Neural crest cell (in vitro differentiated cells): Measurements from ENCODE around the gene TARS3. TPM values are rescaled to one million over a fixed set of nuclear protein-coding genes. Genes with fewer than 3 reads are reported as not detected.
A peak's percentile ranks its signal among the peaks of the same experiment; 100 is the strongest.

ENCODE experiments used
- DNase-seq: peaks from one replicate; pipeline ENCODE4 v3.0.0; 2021; ENCODE audit warnings: low read depth, mixed read lengths, low spot score
- H3K27ac Mint-ChIP-seq: one replicate; pipeline ENCODE4 v1.8.0; 2021; ENCODE audit warnings: mild to moderate bottlenecking, mixed read lengths; ENCODE audit not compliant: unreplicated experiment
- H3K27me3 Mint-ChIP-seq: 2 replicates; pipeline ENCODE4 v1.8.0; 2021; ENCODE audit warnings: low read depth, mild to moderate bottlenecking, mixed read lengths
- H3K36me3 Mint-ChIP-seq: 2 replicates; pipeline ENCODE4 v1.8.0; 2021; ENCODE audit warnings: low read depth, mild to moderate bottlenecking, mixed read lengths
- H3K4me1 Mint-ChIP-seq: 2 replicates; pipeline ENCODE4 v1.8.0; 2021; ENCODE audit warnings: mixed read lengths
- H3K4me3 Mint-ChIP-seq: one replicate; pipeline ENCODE4 v1.8.0; 2021; ENCODE audit warnings: mild to moderate bottlenecking, mixed read lengths
- H3K9me3 Mint-ChIP-seq: 2 replicates; pipeline ENCODE4 v1.8.0; 2021; ENCODE audit warnings: mixed read lengths
- total RNA-seq: library from RNA; stranded (reverse); gene quantifications from 2 replicates; pipeline ENCODE4 v1.2.1, GENCODE V29; 2021
- TF ChIP-seq, protein P1 (sequence below): fragments of 200-600 bp; sonication (generic); conservative IDR thresholded peaks from 2 replicates; pipeline ENCODE4 v1.5.0; 2021; ENCODE audit warnings: antibody characterized with exemption, mild to moderate bottlenecking

Gene TARS3
- total RNA-seq, 1 donor from 2014 or later, result 18.1 TPM

DNA sequence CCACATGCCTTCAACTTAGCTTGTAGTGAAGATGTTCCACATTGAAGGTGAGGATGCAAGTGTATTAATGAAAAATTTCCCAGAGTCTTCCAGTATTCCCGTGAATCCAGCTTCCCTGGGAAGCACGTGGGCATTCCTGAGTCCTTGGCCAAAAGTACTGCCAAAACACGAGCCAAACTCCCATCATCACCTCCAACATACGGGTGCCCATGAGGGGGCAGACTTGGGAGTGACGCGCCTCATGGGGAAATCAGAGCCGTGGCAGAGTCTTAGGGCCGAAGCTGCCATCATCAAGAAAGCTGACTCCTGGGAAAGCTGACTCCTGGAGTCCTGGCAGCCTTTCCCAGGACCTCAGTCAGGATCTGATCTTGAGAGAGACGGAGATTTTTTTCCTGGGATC is 52.0 kb downstream of the TARS3 start:
- no peak for DNase-seq
- Mint-ChIP-seq H3K4me1 (peaks cover 6% of the 10 kb centered on the region), H3K4me3 (no peak overlapping the region), H3K9me3 (no peaks in the 10 kb centered on the region), H3K27me3 (no peaks in the 10 kb centered on the region), H3K36me3 (peaks cover 30% of the 10 kb centered on the region), H3K27ac (no peak overlapping the region)
- TF ChIP-seq, protein P1, sequence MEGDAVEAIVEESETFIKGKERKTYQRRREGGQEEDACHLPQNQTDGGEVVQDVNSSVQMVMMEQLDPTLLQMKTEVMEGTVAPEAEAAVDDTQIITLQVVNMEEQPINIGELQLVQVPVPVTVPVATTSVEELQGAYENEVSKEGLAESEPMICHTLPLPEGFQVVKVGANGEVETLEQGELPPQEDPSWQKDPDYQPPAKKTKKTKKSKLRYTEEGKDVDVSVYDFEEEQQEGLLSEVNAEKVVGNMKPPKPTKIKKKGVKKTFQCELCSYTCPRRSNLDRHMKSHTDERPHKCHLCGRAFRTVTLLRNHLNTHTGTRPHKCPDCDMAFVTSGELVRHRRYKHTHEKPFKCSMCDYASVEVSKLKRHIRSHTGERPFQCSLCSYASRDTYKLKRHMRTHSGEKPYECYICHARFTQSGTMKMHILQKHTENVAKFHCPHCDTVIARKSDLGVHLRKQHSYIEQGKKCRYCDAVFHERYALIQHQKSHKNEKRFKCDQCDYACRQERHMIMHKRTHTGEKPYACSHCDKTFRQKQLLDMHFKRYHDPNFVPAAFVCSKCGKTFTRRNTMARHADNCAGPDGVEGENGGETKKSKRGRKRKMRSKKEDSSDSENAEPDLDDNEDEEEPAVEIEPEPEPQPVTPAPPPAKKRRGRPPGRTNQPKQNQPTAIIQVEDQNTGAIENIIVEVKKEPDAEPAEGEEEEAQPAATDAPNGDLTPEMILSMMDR, result no peak

DNA sequence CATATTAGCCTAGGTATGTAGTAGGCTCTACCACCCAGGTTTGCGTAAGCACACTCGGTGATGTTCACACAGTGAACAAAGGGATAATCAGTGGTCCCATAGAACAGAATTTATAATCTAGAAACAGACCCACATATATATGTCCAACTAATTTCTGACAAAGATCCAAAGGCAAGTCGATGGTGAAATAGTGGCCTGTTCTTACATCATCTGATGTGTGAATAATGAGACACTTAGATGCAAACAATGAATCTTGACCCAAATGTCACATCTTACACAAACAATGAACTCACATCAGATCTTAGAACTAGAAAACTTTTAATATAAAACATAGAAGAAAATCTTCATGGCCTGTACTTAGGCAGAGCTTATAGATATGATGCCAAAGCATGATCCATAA is 54.5 kb downstream of the TARS3 start:
- no peak for DNase-seq
- TF ChIP-seq, protein P1, result no peak
- H3K27ac Mint-ChIP-seq, result no peak overlapping the region
- no peaks in the 10 kb centered on the region for H3K27me3 Mint-ChIP-seq
- peaks cover 30% of the 10 kb centered on the region for H3K36me3 Mint-ChIP-seq
- no peak overlapping the region for H3K4me3 Mint-ChIP-seq
- peaks cover 4% of the 10 kb centered on the region for H3K9me3 Mint-ChIP-seq
- no peaks in the 10 kb centered on the region for H3K4me1 Mint-ChIP-seq

DNA sequence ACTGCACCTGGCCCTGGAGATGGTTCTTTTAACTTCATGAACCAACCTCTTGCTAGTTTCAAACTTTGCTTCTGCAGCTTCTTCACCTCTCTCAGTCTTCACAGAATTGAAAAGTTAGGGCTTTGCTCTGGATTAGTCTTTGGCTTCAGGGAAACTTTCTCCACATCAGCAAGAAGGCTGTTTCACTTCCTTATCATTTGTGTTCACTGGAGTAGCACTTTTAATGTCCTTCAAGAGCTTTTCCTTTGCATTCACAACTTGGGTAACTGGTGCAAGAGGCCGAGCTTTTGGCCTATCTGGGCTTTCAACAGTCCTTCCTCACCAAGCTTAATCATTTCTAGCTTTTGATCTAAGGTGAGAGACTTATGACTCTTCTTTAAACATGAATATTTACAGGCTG is 56.4 kb downstream of the TARS3 start:
- Mint-ChIP-seq H3K4me3 (no peak overlapping the region), H3K27ac (no peak overlapping the region), H3K9me3 (peaks cover 4% of the 10 kb centered on the region), H3K36me3 (peaks cover 28% of the 10 kb centered on the region), H3K4me1 (no peaks in the 10 kb centered on the region), H3K27me3 (no peaks in the 10 kb centered on the region)
- TF ChIP-seq, protein P1, result no peak
- DNase-seq, result no peak

DNA sequence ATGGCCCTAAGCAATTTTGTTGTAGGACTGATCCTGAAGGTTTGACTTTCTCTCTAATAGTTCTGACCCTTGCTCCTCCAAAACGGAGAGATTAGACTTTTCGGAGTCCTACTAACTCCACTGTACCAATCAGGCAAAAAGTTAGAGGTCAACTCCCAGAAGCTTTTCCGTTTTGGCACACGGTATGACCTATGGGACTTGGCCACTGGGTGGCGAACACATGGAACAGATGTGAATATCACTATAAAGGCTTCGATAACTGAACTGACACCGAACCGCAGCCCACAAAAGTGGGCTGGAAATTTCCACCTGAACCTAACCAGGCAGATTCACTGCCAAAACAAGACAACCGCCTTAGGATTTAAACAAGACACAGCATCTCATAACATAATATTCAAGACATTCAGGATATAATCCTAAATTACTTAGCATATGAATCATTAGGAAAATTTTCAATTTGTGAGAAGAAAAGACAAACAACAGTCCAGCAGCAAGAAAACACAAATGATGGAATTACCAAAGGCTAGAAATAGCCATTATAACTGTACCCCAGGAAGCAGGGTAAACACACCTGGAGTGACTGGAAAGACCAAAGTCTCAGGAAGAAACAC is 59.9 kb downstream of the TARS3 start:
- H3K36me3 Mint-ChIP-seq, result peaks cover 15% of the 10 kb centered on the region
- no peaks in the 10 kb centered on the region for H3K27me3 Mint-ChIP-seq
- H3K9me3 Mint-ChIP-seq, result peaks cover 4% of the 10 kb centered on the region
- H3K4me3 Mint-ChIP-seq, result no peak overlapping the region
- H3K27ac Mint-ChIP-seq, result no peak overlapping the region
- DNase-seq, result no peak
- TF ChIP-seq, protein P1, result peak; percentile 45
- no peaks in the 10 kb centered on the region for H3K4me1 Mint-ChIP-seq

DNA sequence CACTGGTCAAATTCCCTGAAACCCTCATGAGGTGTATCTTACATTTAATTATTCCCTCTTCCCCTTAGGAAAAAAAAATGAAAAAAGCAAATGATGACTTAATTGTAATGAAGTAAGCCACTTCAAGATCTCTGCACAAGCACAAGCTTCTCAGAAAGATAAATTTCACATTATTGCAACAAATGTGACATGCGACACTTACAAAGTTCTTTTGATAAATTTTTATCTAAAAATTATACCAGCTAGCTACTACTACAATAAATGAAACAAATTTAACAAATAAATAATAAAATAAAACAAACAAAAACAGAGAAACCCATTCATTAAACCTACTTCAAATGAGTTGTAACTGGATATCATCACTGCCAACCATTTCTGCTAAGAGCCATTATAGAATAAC is 62.1 kb downstream of the TARS3 start:
- TF ChIP-seq, protein P1, result no peak
- Mint-ChIP-seq H3K9me3 (peaks cover 4% of the 10 kb centered on the region), H3K27ac (no peak overlapping the region), H3K4me1 (no peaks in the 10 kb centered on the region), H3K36me3 (peaks cover 9% of the 10 kb centered on the region), H3K27me3 (no peaks in the 10 kb centered on the region), H3K4me3 (no peak overlapping the region)
- no peak for DNase-seq

DNA sequence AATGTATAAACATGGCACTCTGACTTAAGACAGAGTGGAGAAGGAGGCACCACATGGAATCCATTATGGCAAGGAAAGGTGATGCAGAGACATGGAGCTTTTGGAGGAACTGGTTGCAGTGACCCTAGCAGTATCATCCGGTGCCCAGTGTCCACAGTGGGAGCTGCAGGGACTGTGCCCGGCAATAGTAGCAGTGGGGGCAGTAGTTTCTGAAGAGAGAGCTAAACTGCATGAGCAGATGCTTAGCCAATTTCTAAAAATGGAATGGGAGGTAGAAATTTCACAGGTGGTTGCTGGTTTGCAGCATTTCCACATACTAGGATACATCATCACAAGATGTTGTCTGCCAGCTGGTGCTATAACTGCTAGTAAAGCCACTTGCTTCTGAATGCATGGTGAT is 64.3 kb downstream of the TARS3 start:
- peaks cover 4% of the 10 kb centered on the region for H3K36me3 Mint-ChIP-seq
- H3K27me3 Mint-ChIP-seq, result no peaks in the 10 kb centered on the region
- no peak for DNase-seq
- no peak overlapping the region for H3K27ac Mint-ChIP-seq
- H3K4me3 Mint-ChIP-seq, result no peak overlapping the region
- H3K4me1 Mint-ChIP-seq, result no peaks in the 10 kb centered on the region
- no peaks in the 10 kb centered on the region for H3K9me3 Mint-ChIP-seq
- TF ChIP-seq, protein P1, result no peak
